Posterior cingulate gyrus (tissue), 11 donors: ENCODE results near the gene HGF.
A peak's percentile ranks its signal among the peaks of the same experiment; 100 is the strongest.
"Not testable (repeated sequence)": the region's sequence is repeated elsewhere in the genome, so short reads cannot be mapped to it uniquely, and the experiment has no call there.

Source experiments
- DNase-seq, 10 donors: peaks; one replicate each; pipeline versions ENCODE4 v3.0.0 to v3.0.0-alpha.2; 2020 to 2021; ENCODE audit warnings: mixed read lengths in 3 of 10
- intact Hi-C: fragments of 100-400 bp; cut with DNase I; formaldehyde crosslinking; loops from one replicate; pipeline ENCODE4 v1.15.1; 2023

Gene HGF

DNA sequence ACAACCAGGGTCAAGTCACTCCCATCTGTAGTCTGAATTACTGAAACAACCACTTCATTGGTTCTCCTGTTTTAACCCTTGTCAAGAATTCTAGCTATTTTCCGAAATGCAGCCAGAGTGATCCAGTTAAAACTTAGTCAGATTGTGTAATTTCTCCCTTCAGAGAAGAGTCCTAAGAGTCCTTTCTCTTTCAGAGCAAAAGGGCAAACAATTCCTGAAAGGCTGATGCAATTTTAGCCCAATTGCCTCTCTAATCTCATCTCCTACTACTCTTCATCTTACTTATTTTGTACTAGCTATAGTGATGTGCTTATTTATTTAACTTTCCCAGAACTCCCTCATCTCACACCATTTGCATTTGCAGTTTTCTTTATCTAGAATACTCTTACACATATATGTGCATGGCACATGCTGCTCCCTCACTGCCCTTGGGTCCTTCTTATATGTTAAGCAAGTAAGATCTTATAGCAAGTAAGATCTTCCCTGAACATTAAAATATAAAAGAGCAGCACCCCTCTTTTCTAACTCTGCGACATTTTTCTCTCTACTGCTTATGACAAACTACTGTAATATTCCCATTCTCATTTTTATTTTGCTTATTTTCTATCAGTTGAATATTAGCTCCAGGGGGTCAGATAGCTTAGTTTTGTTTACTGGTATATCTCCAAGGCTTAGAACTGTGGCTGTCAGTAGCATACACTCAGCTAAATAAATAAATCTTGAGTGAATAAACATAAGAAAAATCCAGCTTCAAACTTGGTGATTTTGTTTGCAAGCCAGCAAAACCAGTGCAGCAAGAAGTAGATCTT is 44.6 kb downstream of the HGF start:
- intact Hi-C loops, result no loop called here
- no peak for DNase-seq

DNA sequence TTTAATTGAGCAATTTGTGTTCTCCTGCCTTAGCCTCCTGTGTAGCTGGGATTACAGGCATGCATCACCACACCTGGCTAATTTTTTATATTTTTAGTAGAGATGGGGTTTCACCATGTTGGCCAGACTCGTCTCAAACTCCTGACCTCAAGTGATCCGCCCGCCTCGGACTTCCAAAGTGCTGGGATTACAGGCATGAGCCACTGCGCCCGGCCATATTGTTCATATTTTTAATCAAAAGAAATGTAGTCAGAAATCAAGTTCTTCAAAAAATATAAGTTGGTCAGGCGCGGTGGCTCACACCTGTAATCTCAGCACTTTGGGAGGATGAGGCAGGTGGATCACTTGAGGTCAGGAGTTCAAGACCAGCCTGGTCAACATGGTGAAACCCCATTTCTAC is 47.6 kb downstream of the HGF start:
- DNase-seq, result peak in 2 of 10 donors; percentile 38 to 59
- intact Hi-C loops, result not testable (repeated sequence)

DNA sequence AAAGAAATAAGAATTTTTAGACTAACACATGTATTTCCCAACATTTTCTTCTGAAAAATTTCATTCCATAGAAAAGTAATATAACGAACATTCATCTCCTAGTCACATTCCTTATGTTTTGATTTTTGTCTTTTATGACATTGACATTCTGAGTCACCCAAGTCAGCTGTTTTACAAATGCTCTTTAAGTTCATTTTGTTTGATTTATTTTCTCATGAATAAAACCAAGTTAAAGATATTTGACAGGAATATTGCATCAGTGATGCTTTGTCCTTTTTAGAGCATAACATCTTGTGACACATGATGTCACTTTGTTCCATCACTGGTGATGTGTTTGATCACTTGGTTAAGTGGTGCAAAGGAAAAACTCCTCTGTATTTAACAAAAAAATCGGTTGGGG is 48.4 kb downstream of the HGF start:
- intact Hi-C loops, result no loop called here
- DNase-seq, result no peak

DNA sequence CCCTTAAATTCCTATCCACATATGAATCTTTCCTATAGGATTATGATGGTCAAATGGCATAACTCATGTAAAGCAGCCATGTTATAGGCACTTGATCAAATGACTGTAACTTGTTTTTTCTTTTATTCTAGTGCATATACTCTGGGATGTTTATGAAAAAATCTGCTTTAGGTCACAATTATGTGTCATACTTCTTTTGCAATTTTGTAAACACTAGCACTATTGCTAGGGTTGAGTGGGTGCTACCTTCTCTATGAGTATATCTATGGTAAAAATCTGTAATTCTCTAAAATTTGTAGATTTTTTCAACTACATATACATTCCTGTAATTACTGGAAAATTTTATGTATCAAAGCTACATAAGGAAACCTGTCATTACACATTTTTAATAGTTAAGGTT is 50.0 kb downstream of the HGF start:
- intact Hi-C loops, result no loop called here
- no peak for DNase-seq

DNA sequence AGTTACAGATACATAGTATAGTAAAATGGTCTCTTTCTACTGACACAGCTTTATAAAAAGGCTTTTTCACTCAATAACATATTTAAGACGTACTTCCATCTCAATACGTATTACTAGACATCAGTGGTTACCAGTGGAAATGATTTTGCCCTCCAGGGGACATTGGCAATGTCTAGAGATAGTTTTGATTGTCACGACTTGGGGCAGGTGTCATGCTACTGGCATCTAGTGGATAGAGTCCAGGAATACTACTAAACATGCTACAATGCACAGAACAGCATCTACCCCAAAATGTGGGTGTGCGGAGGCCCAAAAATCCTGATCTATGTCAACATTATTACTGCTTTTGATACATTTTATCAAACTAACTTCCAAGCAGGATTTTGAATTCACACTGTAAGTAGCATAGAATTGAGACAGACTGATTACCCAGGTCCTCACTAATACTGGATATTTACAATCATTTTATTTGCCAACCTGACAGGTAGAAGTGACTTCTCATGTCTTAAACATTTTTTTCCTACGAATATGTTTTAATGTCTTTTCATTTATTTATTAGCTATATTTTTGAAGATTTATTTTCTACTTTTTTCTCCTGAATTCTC is 53.8 kb downstream of the HGF start:
- DNase-seq, result no peak
- intact Hi-C loops, result no loop called here

DNA sequence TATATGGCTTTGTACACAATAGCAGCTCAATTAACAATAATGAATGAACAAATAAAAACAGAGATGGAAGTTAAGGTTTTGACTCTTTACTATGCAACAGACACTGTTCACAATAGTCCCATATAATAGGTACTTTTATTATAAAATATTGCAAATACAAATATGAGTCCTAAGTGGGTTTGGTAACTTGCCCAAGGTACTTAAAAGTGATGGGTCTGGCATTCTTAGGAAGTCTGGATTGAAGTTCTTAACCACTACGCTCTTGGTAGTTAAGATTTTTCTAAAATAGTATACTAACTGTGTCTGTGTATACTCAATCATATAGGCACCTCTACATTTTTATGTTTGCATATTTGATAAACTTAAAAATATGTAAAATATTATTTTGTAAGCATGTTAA is 55.5 kb downstream of the HGF start:
- intact Hi-C loops, result no loop called here
- DNase-seq, result no peak

DNA sequence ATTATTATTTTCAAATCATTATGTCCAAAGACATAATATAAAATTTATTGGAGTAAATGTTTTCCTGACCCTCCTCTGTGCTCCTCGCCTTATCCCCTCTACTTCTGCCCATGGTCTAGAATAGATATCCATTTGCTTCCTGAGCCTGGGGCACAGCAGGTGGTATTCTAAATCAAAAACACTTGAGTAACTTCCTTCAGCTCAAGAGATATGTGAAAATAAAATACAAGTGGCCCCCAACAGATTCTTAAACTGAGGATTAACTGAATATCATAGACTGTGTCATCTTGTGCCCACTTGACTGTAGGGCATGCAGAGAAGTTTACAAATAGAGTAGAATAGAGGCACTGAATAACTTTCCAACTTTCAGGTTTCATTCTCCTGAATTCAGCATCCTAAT is 59.1 kb downstream of the HGF start:
- DNase-seq, result no peak
- intact Hi-C loops, result no loop called here

DNA sequence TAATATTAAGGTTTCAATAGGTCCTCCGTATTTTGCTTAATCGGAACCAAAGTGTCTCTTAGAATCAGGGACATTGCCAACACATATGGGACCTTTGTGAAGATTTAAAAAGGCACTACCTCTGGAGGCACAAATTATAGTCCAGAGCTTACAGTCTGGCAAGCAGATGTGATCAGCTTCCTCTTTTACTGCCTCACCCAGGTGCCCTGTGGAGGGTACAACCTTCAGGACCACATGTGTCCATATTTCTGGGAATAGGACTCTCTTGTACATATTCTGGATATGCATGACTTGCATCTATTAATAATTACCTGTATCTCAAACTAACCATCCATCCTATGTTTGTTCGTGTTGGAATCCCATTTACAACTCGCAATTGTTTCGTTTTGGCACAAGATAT is 60.0 kb downstream of the HGF start:
- intact Hi-C loops, result no loop called here
- DNase-seq, result no peak

DNA sequence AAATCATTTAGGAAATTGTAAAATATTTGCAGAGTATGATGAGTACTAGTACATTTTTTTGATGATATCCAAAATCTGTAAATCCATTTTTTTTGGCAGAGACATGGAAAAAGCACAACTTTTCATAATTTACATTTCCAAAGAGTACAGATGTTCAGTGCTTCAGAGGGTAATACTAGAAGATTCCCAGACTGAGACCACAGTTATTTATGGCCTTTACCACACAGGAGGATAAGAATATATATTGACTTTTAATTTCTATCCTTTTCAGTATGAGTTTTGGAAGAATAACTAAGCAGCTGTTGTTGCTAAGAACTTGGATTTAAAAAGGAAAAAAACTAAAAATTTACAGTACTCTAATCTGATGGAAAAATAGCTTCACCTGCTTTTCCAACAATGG is 61.9 kb downstream of the HGF start:
- DNase-seq, result no peak

DNA sequence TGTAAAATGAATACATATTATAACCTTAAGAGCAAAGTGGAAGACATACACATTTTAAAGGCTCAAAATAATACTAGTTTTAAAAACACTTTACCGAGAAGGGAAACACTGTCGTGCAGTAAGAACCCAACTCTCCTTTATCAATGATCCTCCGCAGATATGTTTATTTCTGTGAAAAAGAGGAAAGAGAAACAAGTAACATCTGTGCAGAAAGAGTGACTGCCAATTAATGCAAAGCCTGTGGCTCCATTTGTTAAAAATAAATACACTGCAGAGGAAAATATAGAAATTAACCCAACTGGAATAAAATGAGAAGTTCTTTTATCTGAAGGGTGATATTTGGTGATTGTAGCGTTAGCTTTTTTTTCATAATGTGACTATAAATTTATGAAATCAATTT is 62.7 kb downstream of the HGF start:
- intact Hi-C loops, result no loop called here

More for the DNA sequence above, 61.9 kb downstream of the HGF start:
- intact Hi-C loops, result no loop called here

DNA sequence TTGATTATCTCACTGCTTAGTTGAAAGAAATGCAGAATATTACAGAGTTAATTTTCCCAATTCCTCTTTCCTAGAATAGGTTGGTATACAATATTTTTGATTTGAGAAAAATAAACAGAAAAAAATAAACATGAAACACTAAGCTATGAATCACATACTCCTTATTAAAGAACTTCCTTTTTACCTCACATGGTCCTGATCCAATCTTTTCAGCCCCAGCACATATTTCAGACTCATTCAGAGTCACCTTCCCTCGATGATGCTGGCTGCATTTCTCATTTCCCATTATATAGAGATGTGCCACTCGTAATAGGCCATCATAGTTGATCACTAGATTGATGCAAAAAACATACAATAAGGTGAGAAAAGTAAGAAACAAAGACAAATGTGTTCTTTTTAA is 64.6 kb downstream of the HGF start:
- no peak for DNase-seq
- intact Hi-C loops, result no loop called here

More for the DNA sequence above, 62.7 kb downstream of the HGF start:
- DNase-seq, result no peak

DNA sequence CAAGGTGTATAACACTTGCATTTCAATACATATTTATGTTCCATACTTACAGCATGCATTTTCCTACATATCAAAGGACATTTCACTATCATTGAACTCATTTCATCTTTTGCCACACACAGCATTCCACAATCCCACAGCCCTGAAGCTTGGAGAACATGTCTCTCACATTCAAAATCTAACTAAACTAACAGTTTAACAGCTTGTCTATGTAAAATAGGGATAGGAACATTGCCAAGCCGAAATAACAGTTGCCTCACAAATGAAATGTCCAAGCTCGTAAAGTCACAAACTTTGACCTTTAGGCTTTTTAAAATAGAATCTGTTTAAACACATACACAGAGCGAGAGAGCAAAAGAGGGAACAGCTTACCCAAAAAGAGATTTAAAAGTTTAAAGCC is 65.3 kb downstream of the HGF start:
- DNase-seq, result no peak
- intact Hi-C loops, result no loop called here

DNA sequence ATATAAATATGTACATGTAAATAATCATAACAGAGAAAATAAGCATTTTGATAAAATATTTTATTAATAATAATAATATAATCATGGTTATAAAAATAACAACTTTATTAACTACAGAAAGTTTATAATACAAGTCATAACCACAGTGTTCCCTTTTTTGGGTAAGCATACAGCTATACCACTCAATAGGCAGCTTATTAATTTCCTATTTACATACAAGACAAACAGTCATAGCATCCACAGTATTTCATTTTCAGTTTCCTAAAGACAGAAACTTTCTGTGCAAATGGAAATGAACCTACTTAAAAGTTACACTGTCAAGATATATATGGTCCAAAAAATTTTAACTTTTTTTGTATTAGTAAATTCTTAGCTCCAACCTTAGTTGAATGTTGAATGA is 70.9 kb downstream of the HGF start:
- DNase-seq, result no peak
- intact Hi-C loops, result no loop called here

DNA sequence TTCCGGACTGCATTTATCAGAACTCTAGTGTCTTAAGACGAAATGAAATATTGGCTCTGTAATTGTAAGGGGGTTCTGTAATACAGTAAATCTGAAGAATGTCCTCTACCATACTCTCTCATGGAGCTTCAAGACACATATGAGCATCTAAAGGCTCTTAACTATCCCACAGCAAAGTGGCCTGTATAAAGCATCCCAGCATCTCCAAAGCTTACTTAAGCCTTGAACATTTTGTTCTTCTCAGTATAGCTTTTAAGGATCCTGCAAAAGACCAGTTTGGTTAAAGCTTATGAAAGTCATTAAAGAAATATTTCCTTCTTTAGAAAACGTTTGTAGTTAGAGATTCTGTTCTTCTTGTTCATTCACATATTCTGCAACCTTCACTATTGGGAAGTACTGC is 75.1 kb downstream of the HGF start:
- intact Hi-C loops, result no loop called here
- no peak for DNase-seq

DNA sequence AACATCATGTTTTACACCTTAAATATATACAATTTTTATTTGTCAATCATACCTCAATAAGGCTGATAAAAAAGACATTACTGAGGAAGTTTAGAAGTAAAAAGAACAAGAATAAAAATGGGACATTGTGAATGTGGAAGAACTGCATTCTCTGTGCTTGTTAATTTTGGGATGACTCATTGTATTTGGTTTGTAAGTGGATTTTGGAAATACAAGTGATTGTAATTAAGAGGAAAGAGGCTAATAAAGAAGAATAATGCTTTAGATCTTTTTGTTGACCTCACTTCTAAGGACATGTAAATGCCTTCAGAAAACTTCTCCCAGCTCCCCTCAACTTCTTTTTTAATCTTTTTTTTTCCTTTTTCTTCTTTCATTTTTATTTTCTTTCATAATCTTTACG is 76.0 kb downstream of the HGF start:
- intact Hi-C loops, result no loop called here
- DNase-seq, result no peak

DNA sequence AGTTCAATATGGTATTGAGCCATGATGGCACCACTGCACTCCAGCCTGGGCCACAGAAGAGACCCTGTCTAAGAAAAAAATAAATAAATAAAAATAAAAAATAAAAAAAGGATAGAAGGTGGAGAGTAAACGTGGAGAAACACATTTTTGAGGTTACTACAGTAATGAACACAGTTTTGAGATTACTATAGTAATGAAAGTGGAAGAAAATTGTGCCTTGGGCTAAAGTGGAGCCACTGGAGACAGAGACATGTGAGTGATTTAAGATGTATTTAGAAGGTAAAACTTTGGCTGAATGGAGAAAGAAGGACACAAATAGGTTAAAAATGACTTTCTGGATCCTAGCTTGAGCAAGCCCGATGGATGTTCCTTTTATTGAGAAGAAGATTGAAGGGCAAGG is 76.8 kb downstream of the HGF start:
- intact Hi-C loops, result no loop called here
- DNase-seq, result no peak

DNA sequence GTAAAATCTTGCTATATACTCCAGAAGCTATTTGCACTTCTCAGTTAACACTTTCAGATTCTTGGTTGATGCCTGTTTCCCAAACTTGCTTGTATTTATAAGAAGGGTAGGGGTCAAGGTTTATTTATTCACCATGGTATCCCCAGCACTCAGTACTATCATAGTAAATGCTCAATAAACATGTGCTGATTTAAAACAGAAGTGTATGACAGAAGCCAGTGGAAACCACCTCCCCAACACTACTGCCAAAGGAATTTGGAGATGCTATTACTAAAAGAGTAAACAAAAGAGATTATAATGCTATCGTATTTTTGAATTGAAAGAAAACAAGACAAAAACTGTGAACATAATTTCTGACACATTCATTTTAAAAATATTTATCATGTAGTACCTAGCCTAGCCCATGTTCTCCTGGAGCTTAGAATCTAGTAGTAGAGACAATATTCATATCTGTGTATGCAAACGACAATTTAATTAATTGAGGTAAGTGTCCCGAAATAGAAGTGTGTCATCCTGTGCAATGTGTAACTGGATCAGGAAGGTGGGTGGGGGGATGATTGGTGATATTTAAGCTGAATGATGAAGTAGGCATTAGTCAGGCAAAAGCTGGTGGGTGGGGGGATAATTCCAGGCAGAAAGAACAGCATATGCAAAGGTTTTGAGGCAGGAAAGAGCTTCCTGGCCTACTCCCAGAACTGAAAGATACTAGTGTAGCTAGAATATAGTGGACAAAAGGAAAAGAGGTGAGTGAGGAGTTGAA is 77.5 kb downstream of the HGF start:
- intact Hi-C loops, result no loop called here
- no peak for DNase-seq

DNA sequence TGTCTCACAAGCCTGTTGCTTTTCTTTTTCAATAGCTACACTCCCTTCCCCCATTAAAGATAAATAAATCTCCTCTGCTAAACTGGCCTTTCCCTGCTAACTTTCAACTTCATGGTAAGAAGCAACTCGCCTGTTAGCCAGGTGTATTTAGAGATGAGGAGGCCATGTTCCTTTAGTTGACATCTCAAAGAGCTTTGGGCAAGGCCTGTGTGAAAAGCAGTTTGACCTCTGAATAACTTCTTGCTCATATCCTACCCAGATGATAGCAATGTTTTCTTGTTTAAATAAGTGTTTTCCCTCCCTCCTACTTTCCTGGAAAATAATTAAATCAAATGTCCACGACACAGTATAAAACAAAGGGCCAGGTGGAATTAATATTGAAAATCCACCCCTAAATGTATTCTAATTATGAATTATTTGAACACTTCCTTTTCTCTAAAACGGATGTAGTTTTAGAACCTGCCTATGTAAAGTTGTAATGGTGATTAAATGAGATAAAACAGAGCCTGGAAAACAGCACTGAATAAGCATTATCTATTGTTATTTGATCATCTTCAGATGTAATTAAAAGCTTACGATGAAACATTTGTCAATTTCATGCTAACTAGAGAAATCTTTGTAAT is 78.5 kb downstream of the HGF start:
- no peak for DNase-seq
- intact Hi-C loops, result no loop called here

DNA sequence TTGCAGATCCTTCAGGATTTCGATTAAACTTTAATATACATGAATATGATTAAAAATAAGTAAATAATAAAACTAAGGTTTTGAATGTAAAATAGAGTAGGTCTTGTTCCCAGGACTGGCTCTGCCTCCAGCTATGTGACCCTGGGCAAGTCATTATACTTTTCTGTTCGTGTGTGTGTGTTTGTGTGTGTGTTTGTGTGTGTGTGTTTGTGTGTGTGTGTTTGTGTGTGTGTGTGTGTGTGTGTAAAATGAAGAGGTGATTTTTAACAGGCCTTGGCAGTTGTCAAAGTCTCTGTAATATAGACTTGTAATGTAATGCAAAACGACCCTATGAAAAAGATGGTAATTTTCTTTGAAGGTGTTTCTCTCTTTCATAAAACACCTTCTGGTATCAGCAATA is 79.2 kb downstream of the HGF start:
- intact Hi-C loops, result no loop called here

DNA sequence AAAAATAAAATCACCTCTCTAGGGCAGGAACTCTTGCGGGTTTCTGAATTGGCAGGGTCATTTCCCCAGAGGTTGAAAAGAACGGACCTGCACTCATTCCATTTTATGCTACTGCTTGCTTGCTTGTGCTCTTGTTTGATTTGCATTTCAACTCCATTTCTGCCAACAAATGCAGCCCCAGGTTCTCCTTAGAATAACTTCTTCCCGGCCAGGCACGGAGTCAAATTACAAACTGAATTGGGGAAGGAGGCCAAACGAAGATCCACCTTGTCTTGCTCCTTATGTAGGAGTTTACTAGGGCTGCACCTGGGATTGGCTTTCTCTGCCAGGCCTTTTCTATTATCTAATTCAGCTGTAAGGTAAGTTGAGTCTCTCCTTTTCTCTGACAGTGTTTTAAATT is 79.6 kb downstream of the HGF start:
- intact Hi-C loops, result no loop called here
- DNase-seq, result no peak

More for the DNA sequence above, 79.2 kb downstream of the HGF start:
- DNase-seq, result no peak
